C4-2B (cell line): Measurements from ENCODE around the gene LTBP1.

ENCODE experiments used
- H3K27ac ChIP-seq: fragments of 450-650 bp; 2 replicates; pipeline ENCODE4 v1.5.1; 2017
- ZFX ChIP-seq: fragments of 450-650 bp; IDR thresholded peaks from 2 replicates; pipeline ENCODE4 v1.6.1; 2017
- TF ChIP-seq, protein P1 (sequence below): fragments of 450-650 bp; conservative IDR thresholded peaks from 2 replicates; pipeline ENCODE4 v1.5.1; 2017; ENCODE audit warnings: mild to moderate bottlenecking

The LTBP1 gene

DNA sequence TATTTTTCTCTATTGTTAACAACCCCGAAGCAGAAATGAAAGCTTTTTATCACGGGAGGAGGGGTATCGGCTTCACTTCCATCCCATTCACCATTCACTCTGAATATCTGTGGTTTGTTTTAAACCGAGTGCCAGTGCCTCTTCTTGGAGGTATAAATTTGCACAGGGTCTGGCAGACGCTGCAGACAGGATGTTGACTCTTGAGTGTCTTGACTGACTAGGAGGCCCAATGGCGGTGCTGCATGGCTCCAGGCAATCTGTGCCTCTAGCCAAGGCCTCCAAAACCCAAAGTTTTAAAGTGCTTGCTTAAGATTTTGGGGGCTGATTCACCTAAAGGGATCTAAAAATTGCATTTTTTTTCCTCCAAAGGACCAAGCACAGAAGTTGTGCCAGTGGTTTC lies 183.8 kb downstream of the LTBP1 start:
- no peak for TF ChIP-seq ZFX
- TF ChIP-seq, protein P1, sequence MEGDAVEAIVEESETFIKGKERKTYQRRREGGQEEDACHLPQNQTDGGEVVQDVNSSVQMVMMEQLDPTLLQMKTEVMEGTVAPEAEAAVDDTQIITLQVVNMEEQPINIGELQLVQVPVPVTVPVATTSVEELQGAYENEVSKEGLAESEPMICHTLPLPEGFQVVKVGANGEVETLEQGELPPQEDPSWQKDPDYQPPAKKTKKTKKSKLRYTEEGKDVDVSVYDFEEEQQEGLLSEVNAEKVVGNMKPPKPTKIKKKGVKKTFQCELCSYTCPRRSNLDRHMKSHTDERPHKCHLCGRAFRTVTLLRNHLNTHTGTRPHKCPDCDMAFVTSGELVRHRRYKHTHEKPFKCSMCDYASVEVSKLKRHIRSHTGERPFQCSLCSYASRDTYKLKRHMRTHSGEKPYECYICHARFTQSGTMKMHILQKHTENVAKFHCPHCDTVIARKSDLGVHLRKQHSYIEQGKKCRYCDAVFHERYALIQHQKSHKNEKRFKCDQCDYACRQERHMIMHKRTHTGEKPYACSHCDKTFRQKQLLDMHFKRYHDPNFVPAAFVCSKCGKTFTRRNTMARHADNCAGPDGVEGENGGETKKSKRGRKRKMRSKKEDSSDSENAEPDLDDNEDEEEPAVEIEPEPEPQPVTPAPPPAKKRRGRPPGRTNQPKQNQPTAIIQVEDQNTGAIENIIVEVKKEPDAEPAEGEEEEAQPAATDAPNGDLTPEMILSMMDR, result no peak

DNA sequence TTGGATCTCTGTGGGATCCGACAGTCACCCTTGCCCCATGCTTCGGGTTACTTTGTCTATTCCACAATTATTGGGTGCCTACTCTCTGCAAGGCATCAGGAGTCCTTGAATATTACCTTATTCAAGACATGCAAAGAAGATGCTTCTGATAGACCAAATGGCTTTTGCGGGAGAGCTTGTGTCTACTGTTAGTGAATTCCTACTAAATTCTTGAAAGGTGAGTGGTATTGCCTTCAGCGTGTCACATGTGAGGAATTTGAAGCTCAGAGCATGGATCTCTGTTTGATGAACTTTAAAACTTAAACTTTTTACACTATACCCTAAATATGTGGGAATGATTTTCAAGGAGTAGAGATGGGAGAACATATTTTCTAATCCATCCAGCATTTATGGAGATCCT lies 184.4 kb downstream of the LTBP1 start:
- TF ChIP-seq, protein P1, result no peak
- no peak for TF ChIP-seq ZFX
- no peak overlapping the region for H3K27ac ChIP-seq

More for the DNA sequence above, 183.8 kb downstream of the LTBP1 start:
- no peak overlapping the region for H3K27ac ChIP-seq

DNA sequence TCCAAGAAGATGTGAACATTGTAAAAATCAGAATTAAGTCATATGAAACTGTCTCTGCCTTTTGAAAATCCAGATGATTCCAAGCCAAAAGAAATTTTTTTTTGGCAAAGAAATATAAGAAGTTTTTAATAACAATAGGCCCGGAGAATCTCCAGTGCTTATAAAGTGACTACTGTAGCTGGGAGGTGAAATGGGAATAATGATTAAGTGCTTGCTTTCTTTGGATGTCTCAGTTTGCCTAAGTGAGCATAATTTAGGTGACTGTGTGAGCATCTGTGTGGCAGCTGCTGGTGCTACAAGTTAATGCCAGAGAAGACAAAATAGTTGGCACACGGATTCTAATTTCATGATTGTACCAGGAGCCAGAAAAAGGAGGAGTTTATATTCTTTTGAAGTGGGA lies 185.0 kb downstream of the LTBP1 start:
- TF ChIP-seq, protein P1, result no peak
- TF ChIP-seq ZFX, result no peak
- H3K27ac ChIP-seq, result no peak overlapping the region

DNA sequence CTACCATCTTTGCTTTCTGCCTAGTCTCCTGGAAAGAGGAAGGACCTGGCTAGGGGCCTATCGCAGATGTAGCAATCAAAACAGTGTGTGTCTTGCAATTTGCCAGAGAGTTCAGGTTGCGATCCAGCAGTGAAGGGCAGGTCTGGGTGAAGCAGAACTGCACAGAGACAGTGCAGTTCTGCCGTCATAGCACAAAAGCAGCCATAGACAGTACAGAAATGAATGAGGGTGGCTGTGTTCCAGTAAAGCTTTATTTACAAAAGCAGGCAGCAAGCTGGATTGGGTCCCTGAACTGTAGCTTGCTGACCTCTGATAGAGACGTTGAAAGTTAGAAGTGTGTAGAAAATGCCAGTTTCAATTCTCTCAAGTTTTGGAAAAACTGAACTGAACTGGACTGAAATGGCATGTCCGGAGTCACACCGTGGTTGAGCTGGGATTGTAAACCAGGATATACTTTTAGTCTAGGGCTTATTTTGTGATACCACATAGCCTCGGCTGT lies 186.8 kb downstream of the LTBP1 start:
- TF ChIP-seq, protein P1, result no peak
- no peak for TF ChIP-seq ZFX
- H3K27ac ChIP-seq, result no peak overlapping the region; the same call in 1 of the 2 replicates

DNA sequence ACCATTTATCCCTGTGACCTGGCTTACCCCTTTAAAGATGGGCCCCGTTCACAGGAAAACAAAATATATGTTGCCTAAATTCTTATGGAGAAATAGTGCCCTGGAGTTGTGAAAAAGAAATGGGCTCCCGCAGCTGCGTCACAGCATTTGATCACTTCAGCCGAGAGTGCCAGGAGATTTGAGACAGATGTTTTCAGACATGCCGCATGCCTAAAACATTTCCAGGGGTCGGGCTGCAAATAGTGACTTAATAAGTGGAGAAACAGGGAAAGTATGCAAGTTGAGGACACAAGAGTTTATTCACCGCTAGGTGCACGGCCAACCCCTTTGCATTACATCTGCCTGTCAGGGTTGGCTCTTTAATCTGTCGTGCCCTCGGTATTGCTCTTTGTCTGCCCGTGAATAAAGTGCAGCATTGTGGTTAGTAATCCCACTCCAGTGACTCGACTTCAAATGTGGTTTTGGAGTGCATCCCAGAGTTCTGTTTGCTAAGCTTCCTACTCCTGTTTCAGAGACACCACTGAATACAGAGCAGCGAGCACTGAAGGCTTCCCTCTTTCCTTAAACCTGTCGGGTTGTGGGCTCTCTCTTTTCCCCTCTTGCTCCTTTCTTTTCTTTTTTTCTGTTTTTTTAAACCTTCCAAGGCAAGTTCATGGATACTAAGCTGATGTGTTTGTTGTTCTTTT lies 187.5 kb downstream of the LTBP1 start:
- TF ChIP-seq ZFX, result no peak
- TF ChIP-seq, protein P1, result no peak
- H3K27ac ChIP-seq, result no peak overlapping the region; the same call in 1 of the 2 replicates

DNA sequence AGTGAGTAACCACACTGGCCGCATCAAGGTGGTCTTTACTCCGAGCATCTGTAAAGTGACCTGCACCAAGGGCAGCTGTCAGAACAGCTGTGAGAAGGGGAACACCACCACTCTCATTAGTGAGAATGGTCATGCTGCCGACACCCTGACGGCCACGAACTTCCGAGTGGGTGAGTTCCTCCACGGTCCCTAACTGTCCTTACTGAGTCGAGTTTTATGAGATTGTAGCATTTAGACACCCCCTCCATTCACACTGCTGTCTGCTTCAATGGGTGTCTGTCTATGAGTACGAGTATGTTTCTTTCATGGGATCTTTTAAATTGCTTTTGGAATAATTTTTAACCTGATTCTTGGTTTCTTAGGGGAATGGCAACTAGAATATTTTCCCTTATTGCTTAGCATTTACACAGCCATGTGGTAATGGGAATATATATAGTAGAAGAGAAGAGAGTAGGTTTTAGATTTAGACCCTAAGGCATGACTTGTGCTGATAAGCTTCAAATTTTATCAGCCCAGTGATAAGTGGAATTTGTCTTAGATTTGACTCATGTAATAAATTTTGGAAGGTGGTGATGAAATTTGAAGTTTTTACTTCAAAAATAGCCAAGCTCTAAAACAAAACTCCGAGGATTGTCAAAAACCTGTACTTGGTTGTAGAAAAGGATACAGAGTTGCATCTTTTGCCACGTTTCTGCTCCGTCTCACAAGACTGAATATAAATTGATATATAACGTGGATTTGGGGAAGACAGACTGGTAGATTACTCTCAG lies 188.2 kb downstream of the LTBP1 start:
- no peak overlapping the region for H3K27ac ChIP-seq
- no peak for TF ChIP-seq ZFX
- TF ChIP-seq, protein P1, result no peak

DNA sequence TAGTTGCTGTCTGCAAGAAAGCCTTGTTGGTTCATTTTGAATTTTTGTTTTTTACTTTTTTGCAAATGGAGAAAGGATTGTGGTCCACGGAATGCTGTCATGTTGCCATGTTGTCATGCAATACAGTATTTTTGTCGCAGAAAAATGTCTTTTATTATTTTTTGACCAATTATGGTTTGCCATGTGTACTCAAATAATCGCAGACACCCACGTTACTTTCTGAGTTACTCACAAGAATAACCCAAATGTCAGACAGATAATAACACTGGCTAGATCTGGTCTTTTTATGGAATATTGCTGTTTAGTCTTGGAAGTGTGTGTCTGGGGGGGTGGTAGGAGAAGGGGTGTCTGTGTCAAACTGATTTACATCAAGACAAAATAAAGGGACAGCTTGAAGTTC lies 188.9 kb downstream of the LTBP1 start:
- TF ChIP-seq ZFX, result no peak
- TF ChIP-seq, protein P1, result no peak
- no peak overlapping the region for H3K27ac ChIP-seq
